HFF-Myc (cell line): ENCODE data around the gene AMT.
"Not testable (repeated sequence)": the region's sequence is repeated elsewhere in the genome, so short reads cannot be mapped to it uniquely, and the experiment has no call there.

Experiments used
- DNase-seq: peaks from one replicate; pipeline ENCODE4 v3.0.0-alpha.2; 2011; ENCODE audit warnings: low read depth; ENCODE audit errors: extremely low read depth
- H3K4me3 ChIP-seq: replicated peaks from 2 replicates; pipeline ENCODE4 v1.5.1; 2011; ENCODE audit warnings: low read depth, mild to moderate bottlenecking, control low read depth, low read length
- TF ChIP-seq, protein P1 (sequence below): IDR thresholded peaks from 2 replicates; pipeline ENCODE4 v1.5.1; 2012; ENCODE audit warnings: mild to moderate bottlenecking, low read depth, low read length, control low read depth; ENCODE audit errors: missing control alignments

AMT gene

DNA sequence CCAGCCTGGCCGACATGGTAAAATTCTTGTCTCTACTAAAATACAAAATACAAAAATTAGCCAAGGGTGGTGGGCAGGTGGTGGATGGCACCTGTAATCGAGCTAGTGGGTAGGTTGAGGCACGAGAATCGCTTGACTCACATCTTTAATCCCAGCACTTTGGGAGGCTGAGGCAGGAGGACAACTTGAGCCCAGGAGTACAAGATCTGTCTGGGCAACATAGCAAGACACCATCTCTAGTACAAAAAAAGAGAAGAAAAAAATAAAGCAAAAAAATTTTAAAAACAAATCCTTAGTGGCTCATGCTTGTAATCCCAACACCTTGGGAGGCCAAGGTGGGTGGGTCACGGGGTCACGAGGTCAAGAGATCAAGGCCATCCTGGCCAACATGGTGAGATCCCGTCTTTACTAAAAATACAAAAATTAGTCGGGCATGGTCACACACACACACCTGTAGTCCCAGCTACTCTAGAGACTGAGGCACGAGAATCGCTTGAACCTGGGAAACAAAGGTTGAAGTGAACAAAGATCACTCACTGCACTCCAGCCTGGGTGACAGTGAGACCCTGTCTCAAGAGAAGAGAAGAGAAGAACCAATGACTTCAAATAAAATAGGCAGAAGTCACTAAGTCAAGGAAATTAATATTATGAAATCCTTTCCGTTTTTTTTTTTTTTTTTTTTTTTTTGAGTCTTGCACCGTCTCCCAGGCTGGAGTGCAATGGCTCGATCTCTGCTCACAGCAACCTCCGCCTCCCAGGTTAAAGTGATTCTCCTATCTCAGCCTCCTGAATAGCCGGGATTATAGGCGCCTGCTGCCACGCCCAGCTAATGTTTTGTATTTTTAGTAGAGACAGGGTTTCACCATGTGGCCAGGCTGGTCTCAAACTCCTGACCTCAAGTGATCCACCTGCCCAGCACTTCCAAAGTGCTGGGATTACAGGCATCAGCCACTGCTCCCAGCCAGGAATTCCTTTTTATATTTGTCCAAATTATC is 15.4 kb downstream of the AMT start:
- no peak overlapping the region for H3K4me3 ChIP-seq
- TF ChIP-seq, protein P1, sequence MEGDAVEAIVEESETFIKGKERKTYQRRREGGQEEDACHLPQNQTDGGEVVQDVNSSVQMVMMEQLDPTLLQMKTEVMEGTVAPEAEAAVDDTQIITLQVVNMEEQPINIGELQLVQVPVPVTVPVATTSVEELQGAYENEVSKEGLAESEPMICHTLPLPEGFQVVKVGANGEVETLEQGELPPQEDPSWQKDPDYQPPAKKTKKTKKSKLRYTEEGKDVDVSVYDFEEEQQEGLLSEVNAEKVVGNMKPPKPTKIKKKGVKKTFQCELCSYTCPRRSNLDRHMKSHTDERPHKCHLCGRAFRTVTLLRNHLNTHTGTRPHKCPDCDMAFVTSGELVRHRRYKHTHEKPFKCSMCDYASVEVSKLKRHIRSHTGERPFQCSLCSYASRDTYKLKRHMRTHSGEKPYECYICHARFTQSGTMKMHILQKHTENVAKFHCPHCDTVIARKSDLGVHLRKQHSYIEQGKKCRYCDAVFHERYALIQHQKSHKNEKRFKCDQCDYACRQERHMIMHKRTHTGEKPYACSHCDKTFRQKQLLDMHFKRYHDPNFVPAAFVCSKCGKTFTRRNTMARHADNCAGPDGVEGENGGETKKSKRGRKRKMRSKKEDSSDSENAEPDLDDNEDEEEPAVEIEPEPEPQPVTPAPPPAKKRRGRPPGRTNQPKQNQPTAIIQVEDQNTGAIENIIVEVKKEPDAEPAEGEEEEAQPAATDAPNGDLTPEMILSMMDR: no peak
- no peak for DNase-seq

DNA sequence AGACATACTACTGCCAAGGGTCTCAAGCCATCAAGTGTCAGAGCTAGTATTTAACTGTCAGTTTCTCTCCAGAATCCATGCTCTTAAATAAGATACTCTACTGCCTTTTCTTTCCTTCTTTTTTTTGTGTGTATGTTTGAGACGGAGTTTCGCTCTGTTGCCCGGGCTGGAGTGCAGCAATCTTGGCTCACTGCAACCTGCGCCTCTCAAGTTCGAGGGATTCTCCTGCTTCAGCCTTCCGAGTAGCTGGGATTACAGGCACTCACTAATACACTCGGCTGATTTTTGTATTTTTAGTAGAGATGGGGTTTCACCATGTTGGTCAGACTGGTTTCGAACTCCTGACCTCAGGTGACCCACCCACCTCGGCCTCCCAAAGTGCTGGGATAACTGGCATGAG is 16.7 kb downstream of the AMT start:
- DNase-seq, H3K4me3 ChIP-seq: not testable (repeated sequence)

DNA sequence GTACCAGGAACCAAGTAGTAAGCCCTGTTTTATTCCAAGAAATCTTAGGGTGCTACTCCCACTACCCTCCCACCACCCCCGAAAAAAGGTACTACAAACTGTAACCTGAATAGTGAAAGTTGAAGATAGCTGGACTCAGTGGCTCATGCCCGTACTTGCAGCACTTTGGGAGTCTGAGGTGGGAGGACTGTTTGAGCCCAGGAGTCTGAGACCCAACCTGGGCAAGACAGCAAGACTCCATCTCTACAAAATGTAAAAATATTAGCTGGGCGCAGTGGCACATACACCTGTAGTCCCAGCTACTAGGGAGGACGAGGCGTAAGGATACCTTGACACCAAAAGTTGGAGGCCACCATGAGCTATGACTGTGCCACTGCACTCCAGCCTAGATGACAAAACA is 18.4 kb downstream of the AMT start:
- no peak overlapping the region for H3K4me3 ChIP-seq
- no peak for DNase-seq
- TF ChIP-seq, protein P1: no peak

DNA sequence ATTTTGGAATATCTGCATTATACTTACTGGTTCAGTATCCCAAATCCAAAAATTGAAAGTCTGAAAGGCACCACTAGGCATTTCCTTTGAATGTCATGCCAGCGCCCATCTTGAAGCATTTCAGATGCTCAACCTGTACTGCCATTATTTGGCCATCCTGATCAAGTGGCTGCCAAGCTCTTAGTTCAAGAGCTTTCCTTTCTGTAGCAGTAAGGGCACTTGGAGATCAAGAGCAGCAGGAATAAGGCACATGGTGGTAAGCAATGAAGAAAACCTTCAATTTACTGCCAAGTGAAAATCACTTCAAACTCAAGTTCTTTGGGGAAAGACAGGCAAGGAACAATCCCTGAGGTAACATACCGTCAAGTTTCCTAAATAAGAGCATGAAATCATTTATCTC is 20.5 kb downstream of the AMT start:
- TF ChIP-seq, protein P1: no peak
- DNase-seq: no peak
- no peak overlapping the region for H3K4me3 ChIP-seq

DNA sequence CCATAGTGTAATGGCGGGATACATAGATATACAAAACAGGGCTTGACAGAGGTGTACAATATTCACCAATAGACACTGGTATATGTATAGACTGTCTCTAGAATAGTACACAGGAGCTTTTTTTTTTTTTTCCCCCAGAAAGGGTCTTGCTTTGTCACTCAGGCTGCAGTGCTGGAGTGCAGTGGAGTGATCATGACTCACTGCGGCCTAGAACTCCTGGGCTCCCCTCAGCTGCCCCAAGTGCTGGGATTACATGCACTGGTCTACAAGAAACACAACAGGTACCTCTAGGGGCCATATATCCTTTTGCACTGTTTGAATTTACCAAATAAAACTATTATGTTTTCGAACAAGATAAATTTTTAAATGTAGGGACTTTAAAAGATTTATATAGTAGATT is 22.8 kb downstream of the AMT start:
- TF ChIP-seq, protein P1: no peak
- DNase-seq: no peak
- H3K4me3 ChIP-seq: no peak overlapping the region

DNA sequence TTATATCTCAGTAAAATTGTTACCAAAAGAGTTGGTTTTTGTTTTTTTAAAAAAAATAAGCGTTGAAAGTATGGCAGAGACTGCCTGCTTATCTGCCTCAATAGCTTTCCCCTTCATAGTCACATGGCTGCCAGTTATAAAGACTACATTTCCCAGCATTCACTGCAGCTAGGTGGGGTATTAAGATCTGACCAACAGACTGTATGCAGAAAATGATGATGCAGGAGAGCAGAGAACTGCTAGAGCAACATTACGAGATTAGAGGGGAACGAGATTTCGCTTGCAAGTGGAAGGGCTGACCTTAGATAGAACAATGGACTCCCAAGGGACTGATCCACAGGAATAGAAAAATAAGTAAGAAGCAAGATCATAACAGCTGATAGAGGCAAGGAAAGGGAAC is 24.8 kb downstream of the AMT start:
- no peak for DNase-seq
- TF ChIP-seq, protein P1: no peak
- no peak overlapping the region for H3K4me3 ChIP-seq

DNA sequence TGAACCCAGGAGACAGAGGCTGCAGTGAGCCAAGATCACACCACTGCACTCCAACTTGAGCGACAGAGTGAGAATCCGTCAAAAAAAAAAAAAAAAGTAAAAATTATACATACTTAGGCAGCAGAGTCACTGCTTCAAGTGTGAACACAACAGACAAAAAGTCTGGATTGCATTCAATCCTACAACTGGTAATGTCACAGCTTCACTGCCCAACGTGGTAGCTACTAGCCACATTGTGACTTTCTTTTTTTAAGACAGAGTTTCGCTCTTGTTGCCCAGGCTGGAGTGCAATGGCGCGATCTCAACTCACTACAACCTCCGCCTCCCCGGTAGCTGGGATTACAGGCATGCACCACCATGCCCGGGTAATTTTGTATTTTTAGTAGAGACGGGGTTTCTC is 31.0 kb downstream of the AMT start:
- not testable (repeated sequence) for DNase-seq

GRCh38 chr3:49389297-49389696 is 33.0 kb downstream of the AMT start:
- TF ChIP-seq, protein P1: no peak
- no peak overlapping the region for H3K4me3 ChIP-seq
- no peak for DNase-seq

More for the DNA sequence above, 31.0 kb downstream of the AMT start:
- not testable (repeated sequence) for H3K4me3 ChIP-seq
